ENCODE data around the gene TAS2R46. TPM values are rescaled to one million over a fixed set of nuclear protein-coding genes. Genes with fewer than 3 reads are reported as not detected.

TAS2R46 gene
- total and polyA plus RNA-seq, 4 experiments from 2014 or later, result 0.22 to 1.3 (median 1.1) TPM; not detected in 1

DNA sequence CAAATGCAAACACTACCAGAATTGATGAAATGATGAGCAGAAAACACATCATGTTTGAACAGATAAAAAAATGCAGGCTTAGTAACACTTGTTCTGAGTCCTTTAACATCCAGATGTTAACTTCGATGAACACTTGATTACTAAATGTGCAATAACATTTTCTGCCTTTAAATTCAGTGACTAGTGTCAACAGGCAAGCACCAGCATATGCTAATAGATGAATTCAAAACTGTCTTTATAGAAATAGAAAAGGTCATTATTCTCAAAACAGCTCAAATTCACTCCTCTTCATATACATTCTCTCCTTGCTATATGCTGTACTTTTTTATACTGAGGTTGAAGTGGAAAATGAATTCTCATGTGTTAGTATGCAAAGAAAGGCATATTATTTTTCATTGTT, 39.6 kb downstream of the TAS2R46 start, which contains the start of gene TAS2R19:
Gene TAS2R19 (minus strand): TSS at position 101 of the 400 bp plus-strand sequence. CDS start 49 bp downstream, at position 52.
- peaks cover 0 to 8% (median 3%) of the 10 kb centered on the region in 4 donors for H3K4me1 Mint-ChIP-seq
- no peak within 1 kb of the TSS for H3K4me3 ChIP-seq (ENCODE audit: low read length in 2 of 2)
- no peak for DNase-seq
- no peaks in the 10 kb centered on the region for H3K27me3 ChIP-seq (ENCODE audit: insufficient read depth, low read length)
- intact Hi-C loops (cut with micrococcal nuclease), result no loop called here
- H3K4me3 Mint-ChIP-seq, result no peak within 1 kb of the TSS
- CTCF ChIA-PET (ENCODE audit: partially characterized antibody), result interaction anchor here (1.0 kb wide), 1 partner anchor 56 kb away, joined by 3 read pairs; no protein-coding TSS in a partner anchor
- H3K36me3 Mint-ChIP-seq, result peaks cover 25 to 34% of the 10 kb centered on the region in 2 donors
- H3K27me3 Mint-ChIP-seq, result no peaks in the 10 kb centered on the region
- H3K9me3 ChIP-seq (ENCODE audit: control insufficient read depth in 1 of 2, low read length in 2 of 2), result no peaks in the 10 kb centered on the region
- POLR2A ChIA-PET (ENCODE audit: partially characterized antibody), result no interaction called here
- no peaks in the 10 kb centered on the region for H3K4me1 ChIP-seq (ENCODE audit: insufficient read depth, low read length)
- H3K27ac Mint-ChIP-seq, result no peak within 1 kb of the TSS
- H3K27ac ChIP-seq (ENCODE audit: low read depth, low read length), result no peak within 1 kb of the TSS
- peaks cover 0 to 6% (median 4%) of the 10 kb centered on the region in 8 donors for H3K9me3 Mint-ChIP-seq
- no peaks in the 10 kb centered on the region for H3K36me3 ChIP-seq (ENCODE audit: insufficient read depth, low read length)

- ChIA-PET CTCF (ENCODE audit: partially characterized antibody) (no interaction called here), POLR2A (ENCODE audit: partially characterized antibody) (no interaction called here)
- peaks cover 16 to 26% of the 10 kb centered on the region in 2 donors for H3K36me3 Mint-ChIP-seq
- no peaks in the 10 kb centered on the region for H3K27me3 ChIP-seq (ENCODE audit: insufficient read depth, low read length)
- no peaks in the 10 kb centered on the region for H3K27me3 Mint-ChIP-seq
- H3K27ac Mint-ChIP-seq, result no peak overlapping the region
- no peak overlapping the region for H3K27ac ChIP-seq (ENCODE audit: low read depth, low read length)
- no peaks in the 10 kb centered on the region for H3K9me3 Mint-ChIP-seq
- no peaks in the 10 kb centered on the region for H3K9me3 ChIP-seq (ENCODE audit: control insufficient read depth in 1 of 2, low read length in 2 of 2)
- intact Hi-C loops (cut with micrococcal nuclease), result no loop called here
- H3K4me1 Mint-ChIP-seq, result peaks cover 0 to 3% (median 2%) of the 10 kb centered on the region in 4 donors
- no peaks in the 10 kb centered on the region for H3K36me3 ChIP-seq (ENCODE audit: insufficient read depth, low read length)
- H3K4me1 ChIP-seq (ENCODE audit: insufficient read depth, low read length), result no peaks in the 10 kb centered on the region
- DNase-seq, result no peak
- no peak overlapping the region for H3K4me3 ChIP-seq (ENCODE audit: low read length in 2 of 2)
- H3K4me3 Mint-ChIP-seq, result no peak overlapping the region
Measured at GRCh38 chr12:11016937-11017336, 45.2 kb downstream of the TAS2R46 start.

- ChIA-PET POLR2A (ENCODE audit: partially characterized antibody) (no interaction called here), CTCF (ENCODE audit: partially characterized antibody) (no interaction called here)
- intact Hi-C loops (cut with micrococcal nuclease), result no loop called here
- no peak for DNase-seq
- Histone ChIP-seq H3K9me3 (ENCODE audit: control insufficient read depth in 1 of 2, low read length in 2 of 2) (no peaks in the 10 kb centered on the region), H3K4me1 (ENCODE audit: insufficient read depth, low read length) (no peaks in the 10 kb centered on the region), H3K36me3 (ENCODE audit: insufficient read depth, low read length) (no peaks in the 10 kb centered on the region), H3K27me3 (ENCODE audit: insufficient read depth, low read length) (no peaks in the 10 kb centered on the region), H3K4me3 (ENCODE audit: low read length in 2 of 2) (no peak overlapping the region), H3K27ac (ENCODE audit: low read depth, low read length) (no peak overlapping the region)
- no peaks in the 10 kb centered on the region for H3K9me3 Mint-ChIP-seq
- no peak overlapping the region for H3K4me3 Mint-ChIP-seq
- peaks cover 14 to 20% of the 10 kb centered on the region in 2 donors for H3K36me3 Mint-ChIP-seq
- H3K4me1 Mint-ChIP-seq, result peaks cover 0 to 3% (median 1%) of the 10 kb centered on the region in 4 donors
- H3K27ac Mint-ChIP-seq, result no peak overlapping the region
- no peaks in the 10 kb centered on the region for H3K27me3 Mint-ChIP-seq
Measured at GRCh38 chr12:11015775-11016430, 46.2 kb downstream of the TAS2R46 start.

DNA sequence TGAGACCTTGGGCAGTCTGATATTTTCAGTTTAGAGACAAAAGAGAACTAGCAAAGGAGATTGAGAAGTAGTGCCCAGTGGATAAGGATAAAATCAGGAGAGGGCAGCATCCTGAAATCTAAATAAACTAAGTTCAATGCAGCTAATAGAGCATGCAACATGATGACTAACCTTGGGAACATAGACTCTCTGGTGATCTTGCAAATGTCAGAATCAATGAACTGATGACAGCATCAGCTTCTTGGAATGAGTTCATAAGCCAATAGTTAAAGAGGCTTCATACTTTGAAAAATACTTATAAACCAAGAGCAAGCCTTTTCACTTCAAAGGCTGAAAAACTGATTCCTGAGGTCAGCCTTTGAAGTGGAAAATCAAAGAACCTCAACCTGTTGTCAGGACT, 47.9 kb downstream of the TAS2R46 start:
- CTCF ChIA-PET (ENCODE audit: partially characterized antibody), result no interaction called here
- DNase-seq, result no peak
- intact Hi-C loops (cut with micrococcal nuclease), result no loop called here
- Mint-ChIP-seq H3K9me3 (no peaks in the 10 kb centered on the region), H3K27me3 (no peaks in the 10 kb centered on the region), H3K4me1 (peaks cover 0 to 3% (median 1%) of the 10 kb centered on the region in 4 donors), H3K27ac (no peak overlapping the region), H3K36me3 (peaks cover 11 to 18% of the 10 kb centered on the region in 2 donors), H3K4me3 (no peak overlapping the region)
- POLR2A ChIA-PET (ENCODE audit: partially characterized antibody), result no interaction called here
- Histone ChIP-seq H3K9me3 (ENCODE audit: control insufficient read depth in 1 of 2, low read length in 2 of 2) (no peaks in the 10 kb centered on the region), H3K27ac (ENCODE audit: low read depth, low read length) (no peak overlapping the region), H3K4me3 (ENCODE audit: low read length in 2 of 2) (no peak overlapping the region), H3K4me1 (ENCODE audit: insufficient read depth, low read length) (no peaks in the 10 kb centered on the region), H3K36me3 (ENCODE audit: insufficient read depth, low read length) (no peaks in the 10 kb centered on the region), H3K27me3 (ENCODE audit: insufficient read depth, low read length) (no peaks in the 10 kb centered on the region)

Other genes with a start within 250 kb of the TAS2R46 start
- under 1 TPM; 0.44 to 0.76 TPM for gene TAS2R10, start 235.9 kb downstream of the TAS2R46 start, total RNA-seq
- not detected for gene TAS2R10, start 235.9 kb downstream of the TAS2R46 start, polyA plus RNA-seq
- gene PRR4, start 212.8 kb downstream of the TAS2R46 start, total RNA-seq, result 1 to 10 TPM in 1 of 2 experiments, under 1 TPM in 1; 0.87 to 1.5 TPM
- 1 to 10 TPM in 1 of 2 donors, under 1 TPM in 1; 0.83 to 1.2 TPM for gene PRR4, start 212.8 kb downstream of the TAS2R46 start, polyA plus RNA-seq
- gene PRH1, start 178.0 kb downstream of the TAS2R46 start, total RNA-seq, result 10 to 100 TPM; 15.3 to 18.0 TPM
- gene PRH1, start 178.0 kb downstream of the TAS2R46 start, polyA plus RNA-seq, result 10 to 100 TPM in 1 of 2 donors, 1 to 10 TPM in 1; 1.2 to 13.3 TPM
- gene TAS2R13, start 152.7 kb downstream of the TAS2R46 start, total RNA-seq, result under 1 TPM; 0.79 to 0.86 TPM
- not detected for gene TAS2R13, start 152.7 kb downstream of the TAS2R46 start, polyA plus RNA-seq
- gene PRH2, start 133.1 kb downstream of the TAS2R46 start, total RNA-seq, result not detected
- not detected for gene PRH2, start 133.1 kb downstream of the TAS2R46 start, polyA plus RNA-seq
- 1 to 10 TPM; 1.9 to 2.2 TPM for gene TAS2R14, start 123.0 kb downstream of the TAS2R46 start, total RNA-seq
- under 1 TPM; 0.36 to 0.99 TPM for gene TAS2R14, start 123.0 kb downstream of the TAS2R46 start, polyA plus RNA-seq
- 1 to 10 TPM in 1 of 2 experiments, under 1 TPM in 1; 0.80 to 1.0 TPM for gene TAS2R50, start 75.4 kb downstream of the TAS2R46 start, total RNA-seq
- gene TAS2R50, start 75.4 kb downstream of the TAS2R46 start, polyA plus RNA-seq, result not detected
- 1 to 10 TPM; 1.3 to 2.5 TPM for gene TAS2R20, start 64.0 kb downstream of the TAS2R46 start, total RNA-seq
- gene TAS2R20, start 64.0 kb downstream of the TAS2R46 start, polyA plus RNA-seq, result under 1 TPM in 1 of 2 donors, not detected in 1; 0.14 TPM
- 1 to 10 TPM; 2.1 to 3.1 TPM for gene TAS2R19, start 39.7 kb downstream of the TAS2R46 start, total RNA-seq
- gene TAS2R19, start 39.7 kb downstream of the TAS2R46 start, polyA plus RNA-seq, result not detected
- gene TAS2R31, start 30.9 kb downstream of the TAS2R46 start, total RNA-seq, result 1 to 10 TPM; 3.1 to 3.2 TPM
- not detected for gene TAS2R31, start 30.9 kb downstream of the TAS2R46 start, polyA plus RNA-seq
- gene TAS2R43, start 30.0 kb upstream of the TAS2R46 start, total RNA-seq, result under 1 TPM; 0.35 to 0.67 TPM
- gene TAS2R43, start 30.0 kb upstream of the TAS2R46 start, polyA plus RNA-seq, result under 1 TPM in 1 of 2 donors, not detected in 1; 0.20 TPM
- gene TAS2R30, start 72.3 kb upstream of the TAS2R46 start, total RNA-seq, result 1 to 10 TPM; 2.9 to 3.8 TPM
- gene TAS2R30, start 72.3 kb upstream of the TAS2R46 start, polyA plus RNA-seq, result not detected
- gene SMIM10L1, start 108.9 kb upstream of the TAS2R46 start, total RNA-seq, result 10 to 100 TPM; 11.6 to 11.9 TPM
- 10 to 100 TPM in 1 of 2 donors, 1 to 10 TPM in 1; 8.0 to 15.2 TPM for gene SMIM10L1, start 108.9 kb upstream of the TAS2R46 start, polyA plus RNA-seq
- gene TAS2R42, start 124.6 kb upstream of the TAS2R46 start, total RNA-seq, result not detected
- gene TAS2R42, start 124.6 kb upstream of the TAS2R46 start, polyA plus RNA-seq, result not detected
- gene PRB3, start 207.4 kb upstream of the TAS2R46 start, total RNA-seq, result not detected
- gene PRB3, start 207.4 kb upstream of the TAS2R46 start, polyA plus RNA-seq, result under 1 TPM; 0.17 to 0.66 TPM
- gene PRB4, start 248.1 kb upstream of the TAS2R46 start, total RNA-seq, result not detected
- not detected for gene PRB4, start 248.1 kb upstream of the TAS2R46 start, polyA plus RNA-seq

Measured in CD4-positive, alpha-beta memory T cell (primary cell).